KMS-11 (cell line): ENCODE measurements around the gene NBEA.

Experiments
- H2AFZ ChIP-seq: fragments of 200-600 bp; sonication (generic); 2 replicates; pipeline ENCODE4 v1.6.1; 2016; ENCODE audit warnings: antibody characterized with exemption, mixed run types, low read depth
- H3K27ac ChIP-seq: fragments of 200-600 bp; sonication (generic); 2 replicates; pipeline ENCODE4 v1.6.1; 2016; ENCODE audit warnings: mild to moderate bottlenecking, mixed run types
- H3K27me3 ChIP-seq: fragments of 200-600 bp; sonication (generic); 2 replicates; pipeline ENCODE4 v1.6.1; 2017; ENCODE audit warnings: mild to moderate bottlenecking, low read depth, mixed run types, moderate library complexity; ENCODE audit not compliant: insufficient read depth
- H3K36me3 ChIP-seq: fragments of 200-600 bp; sonication (generic); 2 replicates; pipeline ENCODE4 v1.6.1; 2017; ENCODE audit warnings: mild to moderate bottlenecking, mixed run types; ENCODE audit not compliant: insufficient read depth
- H3K4me1 ChIP-seq: fragments of 200-600 bp; sonication (generic); 2 replicates; pipeline ENCODE4 v1.6.1; 2016; ENCODE audit warnings: mild to moderate bottlenecking, low read depth, mixed run types; ENCODE audit not compliant: poor library complexity, severe bottlenecking
- H3K4me2 ChIP-seq: fragments of 200-600 bp; sonication (generic); 2 replicates; pipeline ENCODE4 v1.7.0; 2016; ENCODE audit warnings: mild to moderate bottlenecking, mixed run types
- H3K4me3 ChIP-seq: fragments of 200-600 bp; sonication (generic); IDR thresholded peaks from 2 replicates; pipeline ENCODE4 v1.6.1; 2017; ENCODE audit warnings: low read depth, low read length, mixed read lengths; ENCODE audit not compliant: insufficient read depth
- H3K79me2 ChIP-seq: fragments of 200-600 bp; sonication (generic); 2 replicates; pipeline ENCODE4 v1.6.1; 2016; ENCODE audit warnings: low read depth, mixed run types; ENCODE audit not compliant: insufficient read depth
- H3K9ac ChIP-seq: fragments of 200-600 bp; sonication (generic); 2 replicates; pipeline ENCODE4 v1.6.1; 2016; ENCODE audit warnings: mild to moderate bottlenecking, mixed run types
- H4K20me1 ChIP-seq: fragments of 200-600 bp; sonication (generic); 2 replicates; pipeline ENCODE4 v1.6.1; 2016; ENCODE audit warnings: mild to moderate bottlenecking, mixed run types; ENCODE audit not compliant: insufficient read depth
- TF ChIP-seq, protein P1 (sequence below): fragments of 200-600 bp; sonication (generic); conservative IDR thresholded peaks from 2 replicates; pipeline ENCODE4 v1.6.1; 2017; ENCODE audit warnings: low read depth, mild to moderate bottlenecking, antibody characterized with exemption, low read length, moderate library complexity, mixed read lengths

NBEA gene

DNA sequence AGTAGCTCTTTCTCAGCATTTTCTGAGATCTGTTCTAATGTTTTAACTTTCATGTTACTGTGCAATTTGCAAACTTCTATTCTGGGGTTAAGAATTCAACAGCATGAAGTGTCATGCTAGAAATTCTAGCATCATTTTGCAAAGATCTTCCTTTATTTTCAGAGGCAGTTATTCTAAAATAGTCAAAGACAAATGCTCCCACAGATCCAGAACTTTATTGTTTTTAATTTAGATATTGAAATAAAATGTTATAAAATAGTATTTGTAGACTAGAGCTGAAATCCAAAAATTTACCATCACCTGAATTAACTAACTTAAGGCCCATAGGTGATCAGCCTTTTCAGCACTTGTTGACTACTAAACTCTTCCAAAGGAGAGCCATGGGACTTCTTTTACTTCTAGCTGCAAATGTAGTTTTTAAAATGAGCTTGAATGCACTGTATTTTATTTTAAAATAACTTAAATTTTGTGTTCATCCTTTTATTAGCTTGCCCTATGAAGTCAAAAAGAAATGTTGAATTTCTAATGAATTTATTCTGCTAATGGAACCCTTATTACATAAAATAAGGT, 531.2 kb downstream of the NBEA start:
- Histone ChIP-seq H2AFZ (no peak overlapping the region), H3K4me3 (no peak overlapping the region), H3K4me1 (no peaks in the 10 kb centered on the region), H3K9ac (no peak overlapping the region), H4K20me1 (no peaks in the 10 kb centered on the region), H3K27ac (no peak overlapping the region), H3K36me3 (no peaks in the 10 kb centered on the region), H3K27me3 (no peaks in the 10 kb centered on the region), H3K4me2 (no peak overlapping the region), H3K79me2 (no peaks in the 10 kb centered on the region)
- TF ChIP-seq, protein P1, sequence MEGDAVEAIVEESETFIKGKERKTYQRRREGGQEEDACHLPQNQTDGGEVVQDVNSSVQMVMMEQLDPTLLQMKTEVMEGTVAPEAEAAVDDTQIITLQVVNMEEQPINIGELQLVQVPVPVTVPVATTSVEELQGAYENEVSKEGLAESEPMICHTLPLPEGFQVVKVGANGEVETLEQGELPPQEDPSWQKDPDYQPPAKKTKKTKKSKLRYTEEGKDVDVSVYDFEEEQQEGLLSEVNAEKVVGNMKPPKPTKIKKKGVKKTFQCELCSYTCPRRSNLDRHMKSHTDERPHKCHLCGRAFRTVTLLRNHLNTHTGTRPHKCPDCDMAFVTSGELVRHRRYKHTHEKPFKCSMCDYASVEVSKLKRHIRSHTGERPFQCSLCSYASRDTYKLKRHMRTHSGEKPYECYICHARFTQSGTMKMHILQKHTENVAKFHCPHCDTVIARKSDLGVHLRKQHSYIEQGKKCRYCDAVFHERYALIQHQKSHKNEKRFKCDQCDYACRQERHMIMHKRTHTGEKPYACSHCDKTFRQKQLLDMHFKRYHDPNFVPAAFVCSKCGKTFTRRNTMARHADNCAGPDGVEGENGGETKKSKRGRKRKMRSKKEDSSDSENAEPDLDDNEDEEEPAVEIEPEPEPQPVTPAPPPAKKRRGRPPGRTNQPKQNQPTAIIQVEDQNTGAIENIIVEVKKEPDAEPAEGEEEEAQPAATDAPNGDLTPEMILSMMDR = no peak

DNA sequence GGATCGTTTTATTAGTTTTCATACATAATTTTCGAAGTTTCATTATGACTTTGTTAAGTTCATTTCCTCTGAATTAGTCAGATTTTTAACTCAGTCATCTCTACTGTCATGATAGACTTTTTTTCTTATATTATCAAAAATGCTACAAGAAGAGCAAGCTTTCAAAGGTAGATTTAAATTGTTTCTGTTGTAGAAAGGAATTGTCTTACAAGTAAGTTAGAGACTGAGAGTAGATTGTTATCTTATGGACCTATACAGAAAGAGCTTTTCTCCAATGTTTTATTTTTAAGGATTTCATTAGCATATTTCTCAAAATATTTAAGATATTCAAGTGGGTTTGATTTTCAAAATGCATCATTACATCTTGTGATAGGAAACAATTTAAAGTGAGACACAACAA, 531.7 kb downstream of the NBEA start:
- H3K4me3 ChIP-seq = no peak overlapping the region
- TF ChIP-seq, protein P1 = no peak

GRCh38 chr13:35474496-35475211, 532.6 kb downstream of the NBEA start:
- TF ChIP-seq, protein P1 = no peak
- H3K9ac ChIP-seq = no peak overlapping the region
- no peaks in the 10 kb centered on the region for H4K20me1 ChIP-seq
- H3K27me3 ChIP-seq = no peaks in the 10 kb centered on the region
- no peak overlapping the region for H3K4me2 ChIP-seq
- H3K79me2 ChIP-seq = no peaks in the 10 kb centered on the region
- no peaks in the 10 kb centered on the region for H3K36me3 ChIP-seq
- no peaks in the 10 kb centered on the region for H3K4me1 ChIP-seq
- no peak overlapping the region for H3K27ac ChIP-seq
- no peak overlapping the region for H3K4me3 ChIP-seq
- no peak overlapping the region for H2AFZ ChIP-seq

More for the DNA sequence above, 531.7 kb downstream of the NBEA start:
- Histone ChIP-seq H3K79me2 (no peaks in the 10 kb centered on the region), H3K27ac (no peak overlapping the region), H2AFZ (no peak overlapping the region), H3K27me3 (no peaks in the 10 kb centered on the region), H3K4me1 (no peaks in the 10 kb centered on the region), H3K4me2 (no peak overlapping the region), H4K20me1 (no peaks in the 10 kb centered on the region), H3K36me3 (no peaks in the 10 kb centered on the region), H3K9ac (no peak overlapping the region)

GRCh38 chr13:35475212-35475959, 533.3 kb downstream of the NBEA start:
- Histone ChIP-seq H3K36me3 (no peaks in the 10 kb centered on the region), H3K4me2 (no peak overlapping the region), H3K27me3 (no peaks in the 10 kb centered on the region), H3K79me2 (no peaks in the 10 kb centered on the region), H4K20me1 (no peaks in the 10 kb centered on the region), H3K27ac (no peak overlapping the region), H3K4me3 (no peak overlapping the region), H2AFZ (no peak overlapping the region), H3K4me1 (no peaks in the 10 kb centered on the region), H3K9ac (no peak overlapping the region)
- TF ChIP-seq, protein P1 = no peak
